ENCODE data around the gene GIT2.
"Not testable (repeated sequence)": the region's sequence is repeated elsewhere in the genome, so short reads cannot be mapped to it uniquely, and the experiment has no call there.

GIT2 gene, protein sequence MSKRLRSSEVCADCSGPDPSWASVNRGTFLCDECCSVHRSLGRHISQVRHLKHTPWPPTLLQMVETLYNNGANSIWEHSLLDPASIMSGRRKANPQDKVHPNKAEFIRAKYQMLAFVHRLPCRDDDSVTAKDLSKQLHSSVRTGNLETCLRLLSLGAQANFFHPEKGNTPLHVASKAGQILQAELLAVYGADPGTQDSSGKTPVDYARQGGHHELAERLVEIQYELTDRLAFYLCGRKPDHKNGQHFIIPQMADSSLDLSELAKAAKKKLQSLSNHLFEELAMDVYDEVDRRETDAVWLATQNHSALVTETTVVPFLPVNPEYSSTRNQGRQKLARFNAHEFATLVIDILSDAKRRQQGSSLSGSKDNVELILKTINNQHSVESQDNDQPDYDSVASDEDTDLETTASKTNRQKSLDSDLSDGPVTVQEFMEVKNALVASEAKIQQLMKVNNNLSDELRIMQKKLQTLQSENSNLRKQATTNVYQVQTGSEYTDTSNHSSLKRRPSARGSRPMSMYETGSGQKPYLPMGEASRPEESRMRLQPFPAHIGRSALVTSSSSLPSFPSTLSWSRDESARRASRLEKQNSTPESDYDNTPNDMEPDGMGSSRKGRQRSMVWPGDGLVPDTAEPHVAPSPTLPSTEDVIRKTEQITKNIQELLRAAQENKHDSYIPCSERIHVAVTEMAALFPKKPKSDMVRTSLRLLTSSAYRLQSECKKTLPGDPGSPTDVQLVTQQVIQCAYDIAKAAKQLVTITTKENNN

DNA sequence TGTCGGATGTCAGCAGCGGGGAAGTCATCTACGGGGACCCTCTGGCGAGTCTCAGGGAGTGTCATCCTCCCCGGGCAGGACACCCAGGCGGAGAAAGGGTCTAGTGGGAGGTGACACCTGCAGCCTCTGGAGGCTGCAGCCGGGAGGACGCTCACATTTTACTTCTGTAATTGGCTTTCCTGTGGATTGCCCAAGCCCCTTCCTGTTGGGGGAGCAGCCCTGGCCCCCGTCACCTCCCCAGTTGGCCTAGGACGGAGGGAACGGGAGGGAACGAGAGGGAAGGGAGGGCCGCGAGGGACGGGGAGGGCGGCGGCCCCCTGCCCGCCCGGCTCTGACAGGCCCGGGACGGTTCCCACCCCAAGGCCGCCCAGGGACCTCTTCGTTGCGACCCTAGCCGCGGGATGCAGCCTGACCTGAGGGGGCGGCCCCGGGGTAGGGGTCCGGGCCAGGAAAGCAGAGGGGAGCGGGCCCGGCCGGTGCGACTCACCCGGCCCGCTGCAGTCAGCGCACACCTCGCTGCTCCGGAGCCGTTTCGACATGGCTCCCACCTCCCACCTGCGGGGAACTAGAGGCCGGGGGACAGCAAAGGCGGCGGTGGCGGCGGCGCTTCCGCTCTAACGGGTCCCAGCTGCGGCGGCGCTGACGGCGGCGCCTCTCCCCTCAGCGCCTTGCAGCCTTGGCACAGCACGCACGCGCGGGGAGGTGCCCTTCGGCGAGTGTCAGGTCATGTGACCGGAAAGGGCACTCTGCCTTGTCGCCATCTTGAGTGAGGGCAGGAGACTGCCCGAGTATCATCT lies at the start of gene GIT2:
Gene GIT2 (minus strand): TSS at position 683 of the 797 bp plus-strand sequence. CDS start 144 bp downstream, at position 539.
- peak; percentile 96 for DNase-seq (ENCODE audit: low spot score)

DNA sequence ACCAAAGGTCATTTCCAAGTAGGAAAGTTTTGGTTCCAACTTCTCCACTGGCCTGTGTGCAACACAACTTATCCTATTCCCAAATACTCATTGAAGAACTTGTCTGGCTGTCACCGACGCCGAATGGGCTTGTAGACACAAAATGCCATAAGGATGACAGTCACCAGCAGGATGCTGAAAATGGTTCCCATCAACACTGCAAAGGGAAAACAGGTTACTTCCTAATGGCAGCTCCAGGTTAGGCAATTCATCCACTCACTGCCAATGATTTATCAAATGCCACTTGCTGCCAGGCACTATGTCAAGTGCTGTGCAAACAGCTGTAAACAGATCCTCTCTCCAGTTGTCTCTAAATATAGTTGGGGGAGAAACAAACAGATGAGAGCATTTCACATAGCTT lies 46.1 kb upstream of the GIT2 start:
- DNase-seq (ENCODE audit: low spot score), result peak; percentile 54

- no peak for DNase-seq (ENCODE audit: low spot score)
Measured at GRCh38 chr12:110039085-110039807, 43.1 kb upstream of the GIT2 start.

DNA sequence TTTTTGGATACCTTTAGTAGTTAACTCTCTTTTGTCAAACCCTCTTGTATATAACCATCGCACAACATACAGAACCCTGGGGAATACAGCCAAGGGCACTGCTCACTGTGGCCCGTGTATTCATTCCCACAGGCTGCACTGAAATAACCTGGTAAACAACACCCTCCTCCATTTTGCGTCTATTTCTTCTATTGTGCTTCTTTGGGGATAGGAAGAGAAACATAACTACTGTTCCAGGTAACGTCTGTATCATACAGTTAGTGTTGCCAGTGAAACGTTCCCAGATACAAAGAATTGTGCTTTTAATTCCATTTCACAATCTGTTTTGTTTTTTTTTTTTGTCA lies 42.5 kb upstream of the GIT2 start:
- DNase-seq (ENCODE audit: low spot score), result peak; percentile 36

GRCh38 chr12:110037315-110037714 lies 41.1 kb upstream of the GIT2 start:
- DNase-seq (ENCODE audit: low spot score), result peak; percentile 89

GRCh38 chr12:110035534-110036104 lies 39.5 kb upstream of the GIT2 start:
- no peak for DNase-seq (ENCODE audit: low spot score)

- no peak for DNase-seq (ENCODE audit: low spot score)
Measured at GRCh38 chr12:110033888-110034287, 37.7 kb upstream of the GIT2 start.

DNA sequence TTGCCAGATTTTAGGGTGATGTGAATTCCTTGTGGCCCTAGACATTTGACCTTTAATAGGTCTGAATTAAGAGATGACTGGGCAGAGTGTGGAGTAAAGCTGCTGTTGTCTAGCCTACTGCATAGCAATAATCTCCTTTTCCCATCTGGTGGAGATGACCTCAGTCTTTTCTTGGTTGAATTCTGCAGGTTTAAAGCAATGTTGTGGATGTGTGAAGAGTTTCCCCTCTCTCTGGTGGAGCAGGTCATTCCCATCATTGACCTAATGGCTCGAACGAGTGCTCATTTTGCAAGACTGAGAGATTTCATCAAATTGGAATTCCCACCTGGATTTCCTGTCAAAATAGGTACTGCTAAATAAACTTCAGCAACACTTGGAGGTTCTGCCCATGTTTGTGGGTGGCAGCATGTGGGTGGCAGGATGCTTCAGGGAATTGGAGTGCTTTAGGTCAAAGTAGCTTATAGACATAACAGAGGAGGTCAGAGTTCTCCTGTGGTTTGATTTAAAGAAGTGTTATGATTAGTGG lies 33.2 kb upstream of the GIT2 start:
- DNase-seq (ENCODE audit: low spot score), result no peak

GRCh38 chr12:110028323-110028722 lies 32.2 kb upstream of the GIT2 start:
- DNase-seq (ENCODE audit: low spot score), result no peak

DNA sequence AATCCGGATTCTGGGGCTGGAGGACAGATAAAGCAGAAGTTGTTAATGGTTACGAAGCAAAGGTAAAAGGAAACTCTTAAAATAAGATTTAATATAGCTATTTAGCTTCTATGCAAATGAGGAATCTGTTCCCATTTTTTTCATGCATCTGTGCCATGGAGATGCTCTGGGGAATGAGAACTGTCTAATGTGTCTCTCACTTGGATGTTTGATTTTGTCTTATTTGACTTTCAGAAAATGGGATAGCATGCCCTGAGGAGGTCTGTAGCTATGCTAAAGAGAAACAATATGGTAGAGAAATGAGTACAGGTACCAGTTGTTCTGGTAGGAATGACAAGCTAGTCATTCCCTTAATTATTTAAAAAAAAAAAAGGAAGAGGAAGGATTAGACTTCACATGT lies 27.9 kb upstream of the GIT2 start:
- no peak for DNase-seq (ENCODE audit: low spot score)

DNA sequence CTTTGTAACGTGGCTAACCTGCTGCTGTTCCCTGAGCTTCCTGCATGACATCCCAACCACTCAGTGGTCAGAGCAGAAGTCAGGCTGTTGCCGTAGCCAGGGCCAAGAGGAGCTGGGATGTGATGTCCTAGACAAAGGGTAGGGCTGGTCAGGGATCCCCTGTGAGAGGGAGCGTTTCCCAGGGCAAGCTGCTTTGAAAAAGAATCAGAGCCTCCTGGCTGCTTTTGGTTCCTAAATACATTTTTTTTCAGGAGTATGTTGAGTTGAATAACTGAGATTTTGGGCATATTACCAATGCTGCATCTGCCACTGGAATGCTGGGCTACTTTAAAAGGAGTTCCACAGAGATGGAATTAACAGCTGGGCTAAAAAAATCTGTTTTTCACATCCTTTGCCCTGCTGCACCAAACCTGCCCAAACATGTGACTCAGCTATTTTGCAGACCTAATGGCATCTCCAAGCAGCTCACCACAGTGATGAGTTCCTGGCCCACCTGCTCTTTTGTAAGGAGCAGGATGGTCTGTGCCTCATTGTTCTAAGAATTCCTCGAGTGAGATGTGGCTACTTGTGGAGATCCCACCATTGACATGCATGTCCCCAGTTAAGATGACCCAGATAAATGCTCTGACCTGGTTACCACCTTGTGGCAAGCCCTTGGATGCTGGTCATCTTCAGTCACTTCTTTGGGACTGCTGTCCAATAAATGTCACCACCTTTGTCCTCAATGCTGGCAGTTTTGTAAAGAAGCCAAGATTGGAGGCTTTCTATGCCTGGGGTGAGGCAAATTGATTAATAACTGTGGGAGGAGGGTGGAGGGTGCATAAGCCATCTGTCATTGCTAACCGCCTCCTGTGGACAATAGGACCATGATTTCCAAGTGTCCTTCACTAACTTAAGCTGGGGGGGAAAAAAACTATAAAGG lies 27.2 kb upstream of the GIT2 start:
- no peak for DNase-seq (ENCODE audit: low spot score)

DNA sequence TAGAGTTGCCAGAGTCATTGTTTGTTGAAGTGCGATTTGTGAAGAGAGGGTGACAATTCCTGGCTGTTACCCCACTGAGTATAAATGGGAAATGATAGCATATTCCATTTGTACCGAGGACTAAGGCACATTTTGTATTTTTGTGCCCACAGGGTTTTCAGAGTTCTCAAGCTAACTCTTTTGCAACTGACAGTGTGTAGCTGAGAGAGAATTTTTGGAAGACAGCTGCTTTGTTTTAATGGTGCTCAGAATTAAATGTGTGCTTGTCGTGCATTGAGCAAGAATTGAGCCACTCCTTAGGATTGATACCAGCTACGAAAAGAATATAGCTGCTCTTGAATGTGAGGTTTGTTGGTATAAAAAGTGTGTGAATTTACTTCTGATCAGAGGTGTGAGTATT lies 24.8 kb upstream of the GIT2 start:
- no peak for DNase-seq (ENCODE audit: low spot score)

DNA sequence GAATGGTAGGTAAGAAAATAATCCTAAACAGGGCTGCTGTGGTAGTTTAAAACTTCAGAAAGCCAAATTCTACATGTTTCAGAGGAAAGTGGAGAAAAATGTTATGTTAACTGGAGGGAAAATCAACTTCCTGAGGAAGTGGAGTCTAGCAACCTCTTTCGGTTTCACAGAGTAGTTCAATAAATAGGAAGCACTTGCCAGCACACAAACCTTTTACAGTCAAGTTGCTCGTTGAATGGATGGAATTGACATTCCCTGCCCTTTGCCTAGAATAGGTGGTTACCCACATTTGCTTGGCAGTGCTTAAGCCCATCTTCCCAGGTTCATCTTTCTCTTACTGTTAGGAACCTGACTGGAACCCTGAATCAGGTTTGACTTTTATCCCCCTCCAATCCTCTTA lies 19.0 kb upstream of the GIT2 start:
- DNase-seq (ENCODE audit: low spot score), result peak; percentile 46

DNA sequence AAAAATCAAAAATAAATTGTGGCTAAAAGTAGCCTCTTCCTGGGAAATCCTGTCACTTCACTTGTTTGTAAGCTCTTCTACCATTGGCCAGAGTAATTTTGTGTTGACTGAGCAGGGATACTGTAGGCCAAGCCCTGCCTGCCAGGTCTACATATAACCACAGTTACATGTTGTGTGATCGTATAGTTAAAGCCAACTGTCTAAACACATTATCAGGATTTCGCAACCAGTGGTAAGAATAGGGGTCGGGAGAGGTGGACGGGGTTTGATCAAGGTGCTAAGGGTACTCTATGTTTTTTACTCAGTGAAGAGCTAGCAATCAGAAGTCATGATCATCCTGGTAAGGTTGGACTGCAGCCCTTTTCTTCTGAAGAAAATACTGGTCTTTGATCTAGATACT lies 16.5 kb upstream of the GIT2 start:
- DNase-seq (ENCODE audit: low spot score), result no peak

- DNase-seq (ENCODE audit: low spot score), result no peak
Measured at GRCh38 chr12:110012137-110012536, 16.0 kb upstream of the GIT2 start.

GRCh38 chr12:110010853-110011723 lies 14.9 kb upstream of the GIT2 start:
- no peak for DNase-seq (ENCODE audit: low spot score)

GRCh38 chr12:110008681-110009398 lies 12.7 kb upstream of the GIT2 start:
- not testable (repeated sequence) for DNase-seq (ENCODE audit: low spot score)

GRCh38 chr12:110007881-110008280 lies 11.7 kb upstream of the GIT2 start:
- DNase-seq (ENCODE audit: low spot score), result no peak

DNA sequence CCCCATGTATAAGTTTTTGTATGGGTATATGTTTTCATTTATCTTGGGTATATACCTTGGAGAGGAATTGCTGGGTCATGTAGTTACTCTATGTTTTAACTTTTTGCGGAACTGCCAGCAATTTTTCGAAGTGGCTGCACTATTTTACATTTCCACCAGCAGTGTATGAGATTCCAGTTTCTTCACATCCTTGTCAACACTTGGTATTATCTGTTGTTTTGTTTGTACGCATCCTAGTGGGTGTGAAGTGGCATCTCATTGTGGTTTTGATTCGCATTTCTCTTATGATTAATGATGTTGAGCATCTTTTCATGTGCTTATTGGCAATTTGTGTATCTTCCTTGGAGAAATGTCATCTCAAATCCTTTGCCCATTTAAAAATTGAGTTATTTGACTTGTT lies 9.9 kb upstream of the GIT2 start:
- no peak for DNase-seq (ENCODE audit: low spot score)
